ENCODE measurements around the gene USP48. TPM values are rescaled to one million over a fixed set of nuclear protein-coding genes. Genes with fewer than 3 reads are reported as not detected.
A peak's percentile ranks its signal among the peaks of the same experiment; 100 is the strongest.

The USP48 gene
- polyA plus RNA-seq, 1 experiment = 43.6 TPM

DNA sequence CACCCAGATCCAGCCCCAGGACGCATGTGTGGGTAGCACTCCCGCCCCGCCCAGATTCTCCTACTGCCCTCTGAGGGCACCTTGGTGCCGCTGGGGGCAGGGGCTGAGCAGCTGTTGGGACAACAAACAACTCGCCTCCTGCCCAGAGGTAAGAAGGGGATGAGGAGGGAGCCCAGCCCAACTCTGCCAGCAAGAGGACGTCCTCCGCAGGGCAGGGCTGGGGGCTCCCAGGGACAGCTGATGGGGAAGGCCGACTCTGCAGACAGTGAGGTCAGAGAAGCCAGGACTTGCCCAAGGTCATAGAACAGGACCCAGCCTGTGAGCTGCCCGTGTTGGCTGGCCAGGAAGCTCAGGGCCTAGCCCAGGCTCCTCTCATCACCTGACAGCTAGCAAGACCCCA is 132.5 kb downstream of the USP48 start:
- peaks cover 50% of the 10 kb centered on the region for H3K27me3 ChIP-seq (ENCODE audit: control insufficient read depth, insufficient read depth, low read length)
- TF ChIP-seq, protein P1, sequence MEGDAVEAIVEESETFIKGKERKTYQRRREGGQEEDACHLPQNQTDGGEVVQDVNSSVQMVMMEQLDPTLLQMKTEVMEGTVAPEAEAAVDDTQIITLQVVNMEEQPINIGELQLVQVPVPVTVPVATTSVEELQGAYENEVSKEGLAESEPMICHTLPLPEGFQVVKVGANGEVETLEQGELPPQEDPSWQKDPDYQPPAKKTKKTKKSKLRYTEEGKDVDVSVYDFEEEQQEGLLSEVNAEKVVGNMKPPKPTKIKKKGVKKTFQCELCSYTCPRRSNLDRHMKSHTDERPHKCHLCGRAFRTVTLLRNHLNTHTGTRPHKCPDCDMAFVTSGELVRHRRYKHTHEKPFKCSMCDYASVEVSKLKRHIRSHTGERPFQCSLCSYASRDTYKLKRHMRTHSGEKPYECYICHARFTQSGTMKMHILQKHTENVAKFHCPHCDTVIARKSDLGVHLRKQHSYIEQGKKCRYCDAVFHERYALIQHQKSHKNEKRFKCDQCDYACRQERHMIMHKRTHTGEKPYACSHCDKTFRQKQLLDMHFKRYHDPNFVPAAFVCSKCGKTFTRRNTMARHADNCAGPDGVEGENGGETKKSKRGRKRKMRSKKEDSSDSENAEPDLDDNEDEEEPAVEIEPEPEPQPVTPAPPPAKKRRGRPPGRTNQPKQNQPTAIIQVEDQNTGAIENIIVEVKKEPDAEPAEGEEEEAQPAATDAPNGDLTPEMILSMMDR (IDR thresholded peaks at IDR 0.05; ENCODE audit: low read depth, low read length) = no peak

DNA sequence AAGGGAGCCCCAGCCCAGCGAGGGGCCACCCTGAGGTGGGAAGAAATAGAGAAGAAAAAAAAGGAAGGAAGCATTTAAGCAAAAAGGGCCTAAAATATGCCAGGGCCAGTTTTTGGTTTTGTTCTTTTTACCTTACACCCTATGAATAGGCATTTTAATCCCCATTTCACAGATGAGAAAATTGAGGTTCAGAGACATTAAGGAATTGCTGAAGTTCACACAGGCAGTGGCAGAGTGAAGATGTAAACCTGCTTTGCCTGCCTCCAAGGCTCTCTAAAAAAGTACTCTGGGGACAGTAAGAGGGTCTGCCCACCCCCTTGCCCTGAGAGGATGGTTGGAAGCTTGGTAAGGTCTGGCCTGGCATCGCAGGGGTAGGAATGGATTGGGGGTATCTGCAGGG is 133.6 kb downstream of the USP48 start:
- ChIA-PET POLR2A (no interaction called here), CTCF (no interaction called here)
- H3K9me3 ChIP-seq (ENCODE audit: control insufficient read depth, insufficient read depth, low read length) = no peaks in the 10 kb centered on the region
- no peak overlapping the region for H3K4me3 ChIP-seq (ENCODE audit: low read depth, low read length)
- H3K27me3 ChIP-seq (ENCODE audit: control insufficient read depth, insufficient read depth, low read length) = peaks cover 44% of the 10 kb centered on the region
- no peak overlapping the region for H3K27ac ChIP-seq (ENCODE audit: low read depth, low read length)
- TF ChIP-seq, protein P1 (IDR thresholded peaks at IDR 0.05; ENCODE audit: low read depth, low read length) = no peak
- no peak for DNase-seq (ENCODE audit: low read depth, low spot score)

More for the DNA sequence above, 132.5 kb downstream of the USP48 start:
- POLR2A ChIA-PET = no interaction called here
- CTCF ChIA-PET = interaction anchor here (0.6 kb wide), 1 partner anchor 8 kb away, joined by 3 read pairs; no protein-coding TSS in a partner anchor
- no peaks in the 10 kb centered on the region for H3K9me3 ChIP-seq (ENCODE audit: control insufficient read depth, insufficient read depth, low read length)
- no peak overlapping the region for H3K4me3 ChIP-seq (ENCODE audit: low read depth, low read length)
- no peak overlapping the region for H3K27ac ChIP-seq (ENCODE audit: low read depth, low read length)
- no peak for DNase-seq (ENCODE audit: low read depth, low spot score)

DNA sequence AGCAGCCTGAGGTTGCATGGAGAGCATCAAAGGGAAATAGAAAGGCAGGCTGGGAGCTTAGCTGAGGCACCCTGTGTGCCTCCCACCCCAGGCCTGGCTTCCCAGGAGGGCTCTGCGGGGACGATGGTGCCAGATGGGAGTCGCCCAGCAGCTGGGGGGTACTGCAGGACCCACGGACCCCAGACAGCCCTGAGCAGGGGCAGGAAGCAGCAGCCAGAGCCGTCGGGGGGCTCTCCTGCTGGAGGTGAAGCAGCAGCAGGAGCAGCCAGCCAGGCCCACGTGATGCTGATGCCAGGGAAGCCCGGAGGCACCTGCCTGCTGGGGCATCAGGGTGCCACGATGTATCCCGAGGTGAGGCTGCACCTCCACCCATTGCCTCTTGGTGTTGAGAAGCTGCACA is 134.2 kb downstream of the USP48 start:
- Histone ChIP-seq H3K4me3 (ENCODE audit: low read depth, low read length) (no peak overlapping the region), H3K27me3 (ENCODE audit: control insufficient read depth, insufficient read depth, low read length) (peaks cover 47% of the 10 kb centered on the region), H3K9me3 (ENCODE audit: control insufficient read depth, insufficient read depth, low read length) (no peaks in the 10 kb centered on the region), H3K27ac (ENCODE audit: low read depth, low read length) (no peak overlapping the region)
- POLR2A ChIA-PET = no interaction called here
- CTCF ChIA-PET = no interaction called here
- DNase-seq (ENCODE audit: low read depth, low spot score) = no peak
- TF ChIP-seq, protein P1 (IDR thresholded peaks at IDR 0.05; ENCODE audit: low read depth, low read length) = no peak

DNA sequence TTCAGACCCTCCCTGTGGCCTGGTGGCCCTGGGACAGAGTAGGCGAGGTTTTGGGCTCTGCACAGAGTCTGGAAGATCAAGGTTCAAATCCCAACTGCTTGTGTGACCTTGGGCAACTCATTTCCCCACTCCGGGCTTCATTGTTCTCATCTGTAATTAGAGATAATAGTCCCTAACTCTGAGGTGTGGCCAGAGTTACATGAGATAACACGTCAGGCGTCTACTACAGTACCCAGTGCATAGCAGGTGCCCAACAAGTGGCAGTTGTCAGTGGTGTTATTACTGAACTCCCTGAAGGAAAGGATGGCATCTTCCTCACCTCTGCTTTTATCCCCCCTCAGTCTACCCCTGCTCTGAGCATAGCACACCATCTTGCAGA is 134.6 kb downstream of the USP48 start:
- no peaks in the 10 kb centered on the region for H3K9me3 ChIP-seq (ENCODE audit: control insufficient read depth, insufficient read depth, low read length)
- CTCF ChIA-PET = no interaction called here
- no peak overlapping the region for H3K27ac ChIP-seq (ENCODE audit: low read depth, low read length)
- H3K4me3 ChIP-seq (ENCODE audit: low read depth, low read length) = no peak overlapping the region
- TF ChIP-seq, protein P1 (IDR thresholded peaks at IDR 0.05; ENCODE audit: low read depth, low read length) = no peak
- no peak for DNase-seq (ENCODE audit: low read depth, low spot score)
- H3K27me3 ChIP-seq (ENCODE audit: control insufficient read depth, insufficient read depth, low read length) = peaks cover 43% of the 10 kb centered on the region
- POLR2A ChIA-PET = interaction anchor here (0.8 kb wide), 1 partner anchor 39 kb away, joined by 3 read pairs; no protein-coding TSS in a partner anchor

DNA sequence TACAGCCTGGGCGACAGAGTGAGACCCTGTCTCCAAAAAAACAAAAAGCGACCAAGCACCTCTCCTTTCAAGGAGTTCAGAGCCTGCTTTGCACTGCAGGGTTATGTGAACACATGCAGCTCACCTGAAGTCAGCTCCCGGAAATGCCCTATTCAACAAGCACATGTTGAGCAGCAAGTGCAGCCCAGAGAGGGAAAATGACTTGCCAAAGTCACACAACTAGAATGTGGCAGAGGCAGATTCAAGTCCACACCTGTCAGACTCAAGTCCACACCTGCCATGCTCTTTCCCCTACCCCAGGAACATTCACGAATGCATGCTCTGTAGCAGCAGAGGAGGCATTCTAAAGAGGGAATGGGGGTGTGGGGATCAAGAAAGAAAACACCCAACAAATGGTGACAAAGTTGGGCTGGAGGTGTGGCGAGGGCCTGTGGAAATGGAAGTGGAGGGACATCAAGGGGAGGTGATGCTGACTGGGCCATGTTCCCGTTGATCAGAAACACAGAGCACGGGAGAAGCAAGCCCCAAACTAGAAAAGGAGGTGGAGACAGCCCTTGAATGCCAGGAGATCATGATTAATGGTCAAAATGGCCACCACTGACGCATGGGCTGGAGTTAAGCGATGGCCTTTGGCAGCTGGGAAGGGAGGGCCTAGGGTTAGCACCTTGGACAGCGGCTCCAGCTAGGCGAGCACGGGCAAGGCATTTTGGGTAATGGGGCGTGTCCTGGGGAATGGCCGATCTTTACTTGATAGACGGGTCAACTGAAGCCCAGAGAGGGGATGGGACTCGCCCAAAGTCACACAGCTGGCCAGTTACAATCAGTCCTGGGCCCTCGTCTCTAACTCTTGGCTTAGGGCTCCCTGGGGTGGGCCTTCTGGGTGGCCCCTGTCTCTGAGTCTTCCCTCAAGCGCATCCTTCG is 135.3 kb downstream of the USP48 start:
- CTCF ChIA-PET = no interaction called here

More for the DNA sequence above, 135.3 kb downstream of the USP48 start:
- Histone ChIP-seq H3K4me3 (ENCODE audit: low read depth, low read length) (no peak overlapping the region), H3K27ac (ENCODE audit: low read depth, low read length) (no peak overlapping the region), H3K9me3 (ENCODE audit: control insufficient read depth, insufficient read depth, low read length) (no peaks in the 10 kb centered on the region), H3K27me3 (ENCODE audit: control insufficient read depth, insufficient read depth, low read length) (peaks cover 37% of the 10 kb centered on the region)
- DNase-seq (ENCODE audit: low read depth, low spot score) = peak; percentile 30
- TF ChIP-seq, protein P1 (IDR thresholded peaks at IDR 0.05; ENCODE audit: low read depth, low read length) = no peak
- POLR2A ChIA-PET = interaction anchor here (0.8 kb wide), 1 partner anchor 39 kb away, joined by 3 read pairs; no protein-coding TSS in a partner anchor

Data from AG04450 (cell line).